ENCODE measurements around the gene TANC1.

TANC1 gene

DNA sequence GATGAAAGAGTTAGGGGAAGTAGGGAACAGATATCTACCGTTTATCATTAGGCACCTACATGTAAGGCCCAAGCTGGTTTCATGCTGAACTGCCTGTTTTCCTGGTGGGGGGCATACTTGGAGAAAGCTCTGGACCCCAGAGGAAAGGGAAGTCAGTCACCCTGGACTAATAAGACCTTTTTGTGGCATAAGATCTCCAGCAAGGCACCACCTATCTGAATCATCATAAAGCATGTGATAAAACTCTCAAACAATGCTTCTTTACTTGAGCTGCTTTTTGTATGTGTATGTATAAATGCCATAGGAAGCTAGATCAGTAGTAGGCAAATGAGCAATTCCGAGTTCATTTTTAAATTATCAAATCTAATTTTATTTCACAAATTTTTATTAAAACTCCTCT lies 104.8 kb downstream of the TANC1 start:
- H3K27me3 Mint-ChIP-seq (ENCODE audit: low read depth, poor library complexity) = no peaks in the 10 kb centered on the region
- peaks cover 36% of the 10 kb centered on the region for H3K4me1 Mint-ChIP-seq
- H3K27ac Mint-ChIP-seq = no peak overlapping the region
- no peak for TF ChIP-seq CTCF (IDR thresholded peaks at IDR 0.05)
- H3K36me3 Mint-ChIP-seq (ENCODE audit: low read depth) = peaks cover 68% of the 10 kb centered on the region
- no peaks in the 10 kb centered on the region for H3K9me3 Mint-ChIP-seq
- no peak for DNase-seq
- H3K4me3 Mint-ChIP-seq = no peak overlapping the region

- Mint-ChIP-seq H3K4me3 (no peak overlapping the region), H3K27me3 (ENCODE audit: low read depth, poor library complexity) (no peaks in the 10 kb centered on the region), H3K4me1 (peaks cover 28% of the 10 kb centered on the region), H3K9me3 (no peaks in the 10 kb centered on the region), H3K27ac (no peak overlapping the region), H3K36me3 (ENCODE audit: low read depth) (peaks cover 71% of the 10 kb centered on the region)
- DNase-seq = no peak
- no peak for TF ChIP-seq CTCF (IDR thresholded peaks at IDR 0.05)
Observed at GRCh38 chr2:159074605-159075004, 106.2 kb downstream of the TANC1 start.

GRCh38 chr2:159075727-159076126 lies 107.3 kb downstream of the TANC1 start:
- Mint-ChIP-seq H3K4me1 (peaks cover 19% of the 10 kb centered on the region), H3K27me3 (ENCODE audit: low read depth, poor library complexity) (no peaks in the 10 kb centered on the region), H3K4me3 (no peak overlapping the region), H3K9me3 (no peaks in the 10 kb centered on the region), H3K27ac (peak overlapping the region; percentile 17), H3K36me3 (ENCODE audit: low read depth) (peaks cover 68% of the 10 kb centered on the region)
- no peak for DNase-seq
- TF ChIP-seq CTCF (IDR thresholded peaks at IDR 0.05) = no peak

DNA sequence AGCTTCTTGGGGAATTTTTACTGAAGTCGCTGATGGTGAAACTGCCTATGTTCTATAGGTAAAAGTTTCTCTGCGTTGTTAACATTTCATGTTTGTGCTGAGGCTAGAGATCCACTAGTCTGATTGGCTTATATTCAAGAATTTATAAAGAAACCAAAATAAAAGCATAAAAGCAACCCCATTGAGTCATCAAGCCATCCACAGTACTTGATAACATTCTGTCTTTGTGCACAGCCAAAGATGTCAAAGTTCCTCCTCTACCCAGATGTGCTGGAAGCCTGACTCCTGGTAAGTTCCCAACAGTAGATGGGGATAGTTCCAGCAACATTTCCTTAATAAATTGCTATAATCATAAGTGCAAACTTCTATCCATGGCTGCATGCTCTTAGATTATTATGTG lies 107.8 kb downstream of the TANC1 start:
- no peaks in the 10 kb centered on the region for H3K27me3 Mint-ChIP-seq (ENCODE audit: low read depth, poor library complexity)
- H3K4me3 Mint-ChIP-seq = no peak overlapping the region
- H3K36me3 Mint-ChIP-seq (ENCODE audit: low read depth) = peaks cover 63% of the 10 kb centered on the region
- no peaks in the 10 kb centered on the region for H3K9me3 Mint-ChIP-seq
- DNase-seq = no peak
- H3K27ac Mint-ChIP-seq = peak overlapping the region; percentile 17
- H3K4me1 Mint-ChIP-seq = peaks cover 19% of the 10 kb centered on the region
- no peak for TF ChIP-seq CTCF (IDR thresholded peaks at IDR 0.05)

GRCh38 chr2:159077869-159078268 lies 109.4 kb downstream of the TANC1 start:
- no peak for DNase-seq
- H3K36me3 Mint-ChIP-seq (ENCODE audit: low read depth) = peaks cover 55% of the 10 kb centered on the region
- H3K4me3 Mint-ChIP-seq = no peak overlapping the region
- TF ChIP-seq CTCF (IDR thresholded peaks at IDR 0.05) = no peak
- peaks cover 26% of the 10 kb centered on the region for H3K4me1 Mint-ChIP-seq
- no peaks in the 10 kb centered on the region for H3K27me3 Mint-ChIP-seq (ENCODE audit: low read depth, poor library complexity)
- H3K9me3 Mint-ChIP-seq = no peaks in the 10 kb centered on the region
- peak overlapping the region; percentile 40 for H3K27ac Mint-ChIP-seq

- Mint-ChIP-seq H3K27me3 (ENCODE audit: low read depth, poor library complexity) (no peaks in the 10 kb centered on the region), H3K4me1 (peaks cover 27% of the 10 kb centered on the region), H3K36me3 (ENCODE audit: low read depth) (peaks cover 49% of the 10 kb centered on the region), H3K27ac (no peak overlapping the region), H3K9me3 (no peaks in the 10 kb centered on the region), H3K4me3 (no peak overlapping the region)
- no peak for TF ChIP-seq CTCF (IDR thresholded peaks at IDR 0.05)
- DNase-seq = no peak
Observed at GRCh38 chr2:159078443-159078842, 110.0 kb downstream of the TANC1 start.
